ENCODE results near the gene USP47.
"Not testable (repeated sequence)": the region's sequence is repeated elsewhere in the genome, so short reads cannot be mapped to it uniquely, and the experiment has no call there.

The USP47 gene

DNA sequence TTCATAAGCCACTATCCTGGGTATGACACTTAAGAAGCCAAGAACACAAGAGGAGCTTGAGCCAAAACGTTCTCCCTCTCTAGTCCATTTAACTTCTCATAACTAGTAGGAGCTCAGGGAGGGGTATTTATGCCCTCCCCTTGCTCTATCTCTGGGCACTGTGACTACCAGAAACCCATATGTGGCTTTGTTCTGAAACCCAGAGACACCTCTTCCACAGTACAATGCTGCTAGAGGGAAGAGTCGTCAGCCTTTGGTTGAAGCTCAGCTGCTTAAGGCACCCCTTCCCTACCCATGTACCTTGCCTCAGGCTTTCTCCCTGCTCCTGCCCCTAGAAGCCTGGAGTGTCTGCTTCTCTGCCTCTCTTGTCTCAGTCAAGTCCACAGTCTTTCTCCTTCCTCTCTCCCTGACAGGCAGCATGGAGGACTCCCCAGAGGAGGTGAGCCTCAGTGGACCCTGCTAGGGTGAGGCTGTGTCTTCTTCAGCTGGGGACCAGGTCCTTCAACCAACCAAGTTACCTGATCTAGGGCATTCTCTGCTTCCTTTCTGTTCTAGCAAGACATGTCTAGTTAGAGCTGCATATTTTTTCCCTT is 23.1 kb upstream of the USP47 start:
- DNase-seq (ENCODE audit: extremely low spot score), result no peak
- ChIA-PET CTCF (interaction anchor here (0.8 kb wide), 1 partner anchor 9 kb away, joined by 4 read pairs; no protein-coding TSS in a partner anchor), POLR2A (interaction anchor here (1.0 kb wide), 1 partner anchor 1010 kb away, joined by 3 read pairs; the partner anchor contains the start of gene EIF4G2)
- no peak for TF ChIP-seq ELF4 (IDR thresholded peaks at IDR 0.05)
- no peak for TF ChIP-seq FOXA1 (IDR thresholded peaks at IDR 0.05)
- TF ChIP-seq PKNOX1 (IDR thresholded peaks at IDR 0.05), result no peak
- TF ChIP-seq NFRKB (IDR thresholded peaks at IDR 0.05), result no peak
- no peak for TF ChIP-seq ZNF384 (IDR thresholded peaks at IDR 0.05)
- TF ChIP-seq TARDBP (IDR thresholded peaks at IDR 0.05), result no peak
- no peak for TF ChIP-seq BHLHE40 (IDR thresholded peaks at IDR 0.05; ENCODE audit: borderline replicate concordance)
- no peak for TF ChIP-seq FOXM1 (IDR thresholded peaks at IDR 0.05; ENCODE audit: borderline replicate concordance)
- no peak for TF ChIP-seq SP1 (IDR thresholded peaks at IDR 0.05)
- no peak for TF ChIP-seq HDGF (IDR thresholded peaks at IDR 0.05; ENCODE audit: borderline replicate concordance)

DNA sequence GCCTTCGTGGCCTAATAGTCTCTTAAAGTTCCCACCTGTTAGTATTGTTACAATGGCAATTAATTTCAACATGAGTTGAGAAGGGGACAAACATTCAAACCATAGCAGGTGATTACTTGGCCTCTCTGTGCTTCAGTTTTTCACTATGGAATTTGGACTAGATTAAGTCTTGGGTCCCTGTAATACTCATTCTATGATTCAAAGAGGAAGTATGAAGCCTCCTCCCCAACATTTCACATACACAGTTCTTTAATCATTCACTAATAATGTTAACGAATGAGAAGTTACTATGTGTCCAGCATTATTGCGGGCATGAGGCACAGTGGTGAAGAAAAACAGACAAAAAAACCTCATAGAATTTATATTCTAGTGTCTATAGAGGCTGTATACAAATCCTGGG is 19.9 kb upstream of the USP47 start:
- POLR2A ChIA-PET, result no interaction called here
- TF ChIP-seq FOXM1 (IDR thresholded peaks at IDR 0.05; ENCODE audit: borderline replicate concordance) (no peak), ZNF384 (IDR thresholded peaks at IDR 0.05) (no peak), L3MBTL2 (conservative IDR thresholded peaks at IDR 0.05) (no peak), FOXK2 (IDR thresholded peaks at IDR 0.05) (no peak), BHLHE40 (IDR thresholded peaks at IDR 0.05; ENCODE audit: borderline replicate concordance) (no peak), ARNT (IDR thresholded peaks at IDR 0.05) (no peak), LEF1 (IDR thresholded peaks at IDR 0.05; ENCODE audit: borderline replicate concordance) (no peak), TARDBP (IDR thresholded peaks at IDR 0.05) (no peak), PKNOX1 (IDR thresholded peaks at IDR 0.05) (no peak), SP1 (IDR thresholded peaks at IDR 0.05) (no peak), SUZ12 (IDR thresholded peaks at IDR 0.05) (no peak), NFRKB (IDR thresholded peaks at IDR 0.05) (no peak), FOXA1 (IDR thresholded peaks at IDR 0.05) (no peak), ELF4 (IDR thresholded peaks at IDR 0.05) (no peak), HDGF (IDR thresholded peaks at IDR 0.05; ENCODE audit: borderline replicate concordance) (no peak), CTBP1 (IDR thresholded peaks at IDR 0.05; ENCODE audit: borderline replicate concordance) (no peak)
- CTCF ChIA-PET, result no interaction called here
- DNase-seq (ENCODE audit: extremely low spot score), result no peak

DNA sequence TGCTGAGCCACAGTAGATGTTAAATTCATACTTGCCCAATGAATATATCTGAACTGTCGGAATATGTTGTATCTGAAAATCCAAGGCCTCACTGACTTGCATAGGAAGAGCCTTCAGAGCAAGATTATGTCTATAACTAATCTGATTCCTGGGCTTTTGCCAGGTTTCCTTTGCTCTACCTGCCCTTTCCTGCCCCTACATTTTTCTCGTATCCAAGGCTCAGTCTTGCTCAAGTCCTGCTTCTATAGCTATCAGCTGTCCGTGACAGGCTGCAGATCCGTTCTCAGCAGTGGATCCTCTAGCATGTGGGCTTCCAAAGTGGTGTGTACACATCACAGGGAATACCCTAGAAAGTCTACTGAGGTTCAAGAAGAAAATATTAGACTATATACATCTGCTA is 18.8 kb upstream of the USP47 start:
- ChIA-PET CTCF (no interaction called here), POLR2A (no interaction called here)
- TF ChIP-seq NFRKB (IDR thresholded peaks at IDR 0.05), result no peak
- no peak for TF ChIP-seq SP1 (IDR thresholded peaks at IDR 0.05)
- TF ChIP-seq FOXM1 (IDR thresholded peaks at IDR 0.05; ENCODE audit: borderline replicate concordance), result no peak
- no peak for TF ChIP-seq PKNOX1 (IDR thresholded peaks at IDR 0.05)
- no peak for TF ChIP-seq L3MBTL2 (conservative IDR thresholded peaks at IDR 0.05)
- TF ChIP-seq LEF1 (IDR thresholded peaks at IDR 0.05; ENCODE audit: borderline replicate concordance), result no peak
- no peak for TF ChIP-seq CTBP1 (IDR thresholded peaks at IDR 0.05; ENCODE audit: borderline replicate concordance)
- TF ChIP-seq SUZ12 (IDR thresholded peaks at IDR 0.05), result no peak
- TF ChIP-seq FOXA1 (IDR thresholded peaks at IDR 0.05), result no peak
- no peak for TF ChIP-seq BHLHE40 (IDR thresholded peaks at IDR 0.05; ENCODE audit: borderline replicate concordance)
- no peak for TF ChIP-seq ARNT (IDR thresholded peaks at IDR 0.05)
- no peak for TF ChIP-seq ZNF384 (IDR thresholded peaks at IDR 0.05)
- no peak for TF ChIP-seq ELF4 (IDR thresholded peaks at IDR 0.05)
- no peak for TF ChIP-seq TARDBP (IDR thresholded peaks at IDR 0.05)
- TF ChIP-seq FOXK2 (IDR thresholded peaks at IDR 0.05), result no peak
- no peak for TF ChIP-seq HDGF (IDR thresholded peaks at IDR 0.05; ENCODE audit: borderline replicate concordance)
- no peak for DNase-seq (ENCODE audit: extremely low spot score)

GRCh38 chr11:11826260-11826659 is 15.5 kb upstream of the USP47 start:
- POLR2A ChIA-PET, result interaction anchor here (0.9 kb wide), 1 partner anchor 15 kb away, joined by 3 read pairs; no protein-coding TSS in a partner anchor
- CTCF ChIA-PET, result interaction anchor here (0.6 kb wide), 1 partner anchor 14 kb away, joined by 5 read pairs; no protein-coding TSS in a partner anchor
- no peak for TF ChIP-seq FOXK2 (IDR thresholded peaks at IDR 0.05)
- TF ChIP-seq SP1 (IDR thresholded peaks at IDR 0.05), result no peak
- no peak for TF ChIP-seq HDGF (IDR thresholded peaks at IDR 0.05; ENCODE audit: borderline replicate concordance)
- no peak for TF ChIP-seq LEF1 (IDR thresholded peaks at IDR 0.05; ENCODE audit: borderline replicate concordance)
- TF ChIP-seq SUZ12 (IDR thresholded peaks at IDR 0.05), result no peak
- no peak for TF ChIP-seq TARDBP (IDR thresholded peaks at IDR 0.05)
- no peak for TF ChIP-seq ELF4 (IDR thresholded peaks at IDR 0.05)
- TF ChIP-seq BHLHE40 (IDR thresholded peaks at IDR 0.05; ENCODE audit: borderline replicate concordance), result no peak
- no peak for TF ChIP-seq L3MBTL2 (conservative IDR thresholded peaks at IDR 0.05)
- no peak for TF ChIP-seq FOXM1 (IDR thresholded peaks at IDR 0.05; ENCODE audit: borderline replicate concordance)
- no peak for TF ChIP-seq FOXA1 (IDR thresholded peaks at IDR 0.05)
- TF ChIP-seq PKNOX1 (IDR thresholded peaks at IDR 0.05), result no peak
- no peak for TF ChIP-seq ARNT (IDR thresholded peaks at IDR 0.05)
- TF ChIP-seq NFRKB (IDR thresholded peaks at IDR 0.05), result no peak
- no peak for TF ChIP-seq CTBP1 (IDR thresholded peaks at IDR 0.05; ENCODE audit: borderline replicate concordance)
- TF ChIP-seq ZNF384 (IDR thresholded peaks at IDR 0.05), result no peak
- no peak for DNase-seq (ENCODE audit: extremely low spot score)

- ChIA-PET CTCF (interaction anchor here (0.8 kb wide), 1 partner anchor 9 kb away, joined by 4 read pairs; no protein-coding TSS in a partner anchor), POLR2A (interaction anchor here (0.9 kb wide), 1 partner anchor 14 kb away, joined by 3 read pairs; no protein-coding TSS in a partner anchor)
- TF ChIP-seq NFRKB (IDR thresholded peaks at IDR 0.05) (no peak), FOXA1 (IDR thresholded peaks at IDR 0.05) (no peak), L3MBTL2 (conservative IDR thresholded peaks at IDR 0.05) (no peak)
- DNase-seq (ENCODE audit: extremely low spot score), result no peak
Measured at GRCh38 chr11:11827272-11827671, 14.5 kb upstream of the USP47 start.

DNA sequence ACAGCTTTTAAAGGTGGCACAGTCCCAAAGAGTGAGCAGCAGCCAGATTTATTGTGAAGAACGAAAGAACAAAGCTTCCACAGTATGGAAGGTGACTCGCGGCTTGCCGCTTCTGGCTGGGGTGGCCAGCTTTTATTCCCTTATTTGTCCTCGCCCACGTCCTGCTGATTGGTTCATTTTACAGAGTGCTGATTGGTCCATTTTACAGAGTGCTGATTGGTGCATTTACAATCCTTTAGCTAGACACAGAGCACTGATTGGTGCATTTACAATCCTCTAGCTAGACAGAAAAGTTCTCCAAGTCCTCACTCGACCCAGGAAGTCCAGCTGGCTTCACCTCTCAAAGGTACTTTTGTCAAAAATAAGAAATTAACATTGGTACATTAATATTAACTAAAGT is 10.4 kb upstream of the USP47 start:
- DNase-seq (ENCODE audit: extremely low spot score); CTCF ChIA-PET; POLR2A ChIA-PET: not testable (repeated sequence)
